ENCODE data around the gene CHD1L.
"Not testable (repeated sequence)": the region's sequence is repeated elsewhere in the genome, so short reads cannot be mapped to it uniquely, and the experiment has no call there.

CHD1L gene

GRCh38 chr1:147242449-147243227 is at the start of gene CHD1L:
Gene CHD1L, plus strand, starts transcription at chr1:147242684. Its CDS starts 20 bp downstream, at chr1:147242704.
- DNase-seq, result peak; percentile 83 to 95

DNA sequence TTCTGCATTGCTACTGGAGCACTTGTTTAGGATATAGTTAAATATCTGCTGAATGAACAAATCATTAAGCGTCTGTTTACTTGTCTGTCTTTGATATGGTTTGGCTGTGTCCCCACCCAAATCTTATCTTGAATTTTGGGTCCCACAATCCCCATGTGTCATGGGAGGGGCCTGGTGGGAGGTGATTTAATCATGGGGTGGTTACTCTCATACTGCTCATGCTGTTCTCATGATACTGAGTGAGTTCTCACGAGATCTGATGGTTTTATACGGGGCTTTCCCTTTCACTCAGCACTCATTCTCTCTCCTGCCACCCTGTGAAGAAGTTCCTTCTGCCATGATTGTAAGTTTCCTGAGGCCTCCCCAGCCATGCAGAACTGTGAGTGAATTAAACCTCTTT is 45.2 kb upstream of the CHD1L start:
- not testable (repeated sequence) for DNase-seq

GRCh38 chr1:147201276-147201675 is 41.2 kb upstream of the CHD1L start:
- no peak for DNase-seq

GRCh38 chr1:147201786-147202185 is 40.7 kb upstream of the CHD1L start:
- DNase-seq, result no peak

GRCh38 chr1:147202576-147202975 is 39.9 kb upstream of the CHD1L start:
- DNase-seq, result no peak

DNA sequence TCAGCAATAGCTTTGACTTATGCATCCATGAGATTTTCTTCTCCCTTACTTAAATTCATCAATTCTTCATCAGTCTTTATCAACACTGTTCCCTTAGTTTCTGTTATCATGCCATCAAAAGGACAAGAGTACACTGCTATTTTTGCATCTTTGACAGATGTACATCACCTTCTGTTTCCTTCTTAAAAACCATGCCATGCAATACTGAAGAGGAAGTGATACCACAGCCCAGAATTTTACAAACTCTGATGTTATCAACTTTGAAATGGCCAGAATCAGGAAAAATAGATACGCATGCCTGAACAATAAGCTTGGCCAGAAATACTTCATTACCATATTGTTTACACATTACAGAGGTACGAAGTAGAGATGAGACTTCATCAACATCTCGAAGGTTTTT is 38.4 kb upstream of the CHD1L start:
- no peak for DNase-seq

- DNase-seq, result no peak
These were observed 35.3 kb upstream of the CHD1L start for GRCh38 chr1:147207192-147207591.

GRCh38 chr1:147208619-147209018 is 33.9 kb upstream of the CHD1L start:
- no peak for DNase-seq

DNA sequence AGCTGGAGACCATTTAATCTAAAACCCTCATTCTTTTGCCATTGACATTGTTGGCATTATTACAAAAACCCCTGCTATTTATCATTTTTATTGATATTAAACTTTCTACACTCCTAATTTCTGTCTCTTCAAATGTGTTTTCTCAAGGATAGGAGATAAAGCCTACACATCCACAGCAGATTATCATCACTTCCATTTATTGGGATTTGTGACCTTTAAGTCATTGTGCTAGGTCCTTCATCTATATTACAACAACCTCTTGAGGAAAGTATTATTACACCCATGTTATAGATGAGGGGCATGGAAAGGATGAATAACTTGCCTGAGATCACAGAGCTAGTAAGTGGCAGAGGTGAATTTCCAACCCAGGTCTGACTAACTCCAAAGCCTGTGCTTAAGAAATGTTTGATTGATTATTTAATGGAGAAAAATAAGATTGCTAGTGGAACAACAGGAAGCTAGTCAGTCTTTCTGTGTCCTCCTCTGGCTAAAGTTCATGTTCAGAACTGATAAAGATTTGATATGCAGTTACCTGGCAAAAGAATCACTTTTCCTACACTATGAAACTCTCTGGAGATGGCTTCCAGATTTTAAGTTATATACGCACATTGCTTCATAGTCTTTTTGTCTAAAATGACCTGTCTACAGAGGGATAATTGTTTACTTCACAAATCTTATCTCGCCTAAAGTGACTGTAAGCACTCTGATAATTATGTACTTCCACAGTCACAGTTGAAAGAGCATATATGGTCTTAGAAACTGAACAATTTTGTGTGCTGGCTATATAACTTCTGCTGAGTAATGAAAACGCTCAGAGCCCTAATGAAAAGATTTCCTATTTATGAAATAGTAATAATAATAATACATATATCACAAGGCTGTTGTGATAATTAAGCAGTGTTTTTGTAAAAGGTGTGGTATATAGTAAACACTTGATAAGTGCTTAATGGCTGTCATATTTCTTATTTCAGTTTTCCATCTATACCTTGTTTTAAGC is 32.4 kb upstream of the CHD1L start:
- DNase-seq, result no peak

GRCh38 chr1:147210987-147211386 is 31.5 kb upstream of the CHD1L start:
- no peak for DNase-seq

GRCh38 chr1:147211577-147211976 is 30.9 kb upstream of the CHD1L start:
- DNase-seq, result no peak

DNA sequence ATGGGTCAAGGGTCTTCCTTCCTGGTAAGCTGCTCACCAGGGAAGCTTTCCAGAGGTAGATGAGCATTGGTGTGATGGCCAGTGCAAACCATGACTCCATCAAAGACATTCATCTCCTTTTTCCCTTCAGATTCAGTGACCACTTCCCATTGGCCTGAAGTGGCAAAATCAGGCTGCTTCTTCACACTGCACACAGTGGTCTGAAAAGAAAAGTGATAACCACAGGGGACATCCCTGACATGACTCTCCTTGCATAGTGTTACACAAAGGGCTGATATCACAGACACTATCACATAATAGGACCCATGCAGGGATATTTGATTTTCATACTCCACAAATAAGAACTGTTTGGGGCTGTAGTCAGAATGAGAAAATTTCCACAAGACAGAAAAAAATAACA is 29.2 kb upstream of the CHD1L start:
- DNase-seq, result no peak

DNA sequence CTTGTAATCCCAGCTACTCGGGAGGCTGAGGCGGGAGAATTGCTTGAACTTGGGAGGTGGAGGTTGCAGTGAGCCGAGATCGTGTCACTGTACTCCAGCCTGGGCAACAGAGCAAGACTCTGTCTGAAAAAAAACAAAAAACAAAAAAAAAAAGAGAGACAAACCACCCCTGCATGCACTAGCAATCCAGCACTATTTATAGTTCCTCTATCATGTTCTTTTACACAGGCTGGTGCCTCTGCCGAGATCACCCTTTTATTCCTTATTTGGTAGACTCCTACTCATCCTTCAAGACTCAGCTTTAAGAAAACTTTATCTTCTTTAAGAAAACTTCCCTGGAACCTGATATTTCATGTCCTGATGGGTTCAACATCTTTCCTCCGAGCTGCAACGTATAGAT is 28.2 kb upstream of the CHD1L start:
- DNase-seq, result no peak

DNA sequence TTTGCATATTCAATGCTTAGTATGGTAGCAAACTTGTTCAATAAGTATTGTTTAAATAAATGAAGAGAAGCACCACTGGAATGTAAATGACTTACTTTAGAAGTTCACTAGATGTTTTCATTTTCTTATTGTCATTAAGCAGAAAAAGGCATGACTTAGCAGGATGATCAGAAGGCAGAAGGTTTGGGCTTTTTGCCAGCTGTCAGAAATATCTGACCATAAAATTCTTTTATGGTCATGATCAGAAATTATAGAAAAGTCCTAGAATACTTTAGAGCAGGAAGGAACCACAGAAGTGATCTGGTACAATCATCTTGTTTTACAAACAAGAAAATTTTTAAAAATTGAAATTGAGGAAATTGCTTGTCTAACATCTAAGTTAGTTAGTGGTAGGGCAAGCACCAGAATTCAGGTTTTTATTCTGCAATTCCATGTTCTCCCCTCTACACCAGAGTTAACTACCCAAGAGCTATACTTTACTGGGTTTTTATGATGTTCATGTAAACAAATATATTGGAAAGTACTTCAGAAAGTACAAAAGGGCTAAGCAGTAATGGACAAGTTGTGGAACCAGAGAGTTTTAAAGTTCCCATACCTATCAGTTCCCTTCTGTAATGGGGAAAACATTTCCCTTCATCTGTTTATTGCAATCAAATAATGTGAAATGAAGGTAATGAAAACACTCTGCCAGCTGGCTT is 27.5 kb upstream of the CHD1L start:
- no peak for DNase-seq

DNA sequence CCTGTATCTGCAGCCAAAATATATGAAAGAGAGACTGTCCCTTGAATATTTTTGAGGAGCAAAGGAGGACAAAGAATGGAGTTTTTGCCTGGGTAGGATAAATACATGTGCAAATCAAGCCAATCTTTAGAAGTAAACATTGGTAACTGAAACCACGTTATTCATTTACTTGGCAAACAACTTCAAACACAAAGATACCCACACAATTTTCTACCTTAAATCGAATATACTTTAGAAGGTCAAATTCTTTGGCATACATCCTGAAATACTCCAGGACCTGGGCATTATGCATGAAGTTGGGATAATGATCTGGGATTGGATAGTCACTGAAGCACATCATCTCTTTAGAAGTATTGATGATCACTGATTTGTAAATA is 27.0 kb upstream of the CHD1L start:
- DNase-seq, result no peak

GRCh38 chr1:147216124-147216523 is 26.4 kb upstream of the CHD1L start:
- no peak for DNase-seq

DNA sequence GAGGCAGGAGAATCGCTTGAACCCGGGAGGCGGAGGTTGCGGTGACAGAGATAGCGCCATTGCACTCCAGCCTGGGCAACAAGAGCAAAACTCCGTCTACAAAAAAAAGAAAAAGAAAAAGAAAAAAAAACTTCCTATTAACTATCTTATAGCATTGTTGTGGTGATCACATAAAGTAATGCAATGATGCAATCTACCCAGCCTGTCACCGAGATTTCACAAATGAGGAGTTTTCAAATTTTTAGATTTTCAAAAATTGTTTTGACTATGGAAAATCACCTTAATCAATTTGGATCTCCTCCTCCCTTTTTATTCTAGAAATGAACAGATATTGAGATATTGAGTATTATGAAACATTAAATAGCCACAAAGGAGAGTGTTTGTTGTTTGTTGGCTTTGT is 25.3 kb upstream of the CHD1L start:
- DNase-seq, result no peak

- DNase-seq, result no peak
These were observed 23.9 kb upstream of the CHD1L start for GRCh38 chr1:147218606-147219005.

DNA sequence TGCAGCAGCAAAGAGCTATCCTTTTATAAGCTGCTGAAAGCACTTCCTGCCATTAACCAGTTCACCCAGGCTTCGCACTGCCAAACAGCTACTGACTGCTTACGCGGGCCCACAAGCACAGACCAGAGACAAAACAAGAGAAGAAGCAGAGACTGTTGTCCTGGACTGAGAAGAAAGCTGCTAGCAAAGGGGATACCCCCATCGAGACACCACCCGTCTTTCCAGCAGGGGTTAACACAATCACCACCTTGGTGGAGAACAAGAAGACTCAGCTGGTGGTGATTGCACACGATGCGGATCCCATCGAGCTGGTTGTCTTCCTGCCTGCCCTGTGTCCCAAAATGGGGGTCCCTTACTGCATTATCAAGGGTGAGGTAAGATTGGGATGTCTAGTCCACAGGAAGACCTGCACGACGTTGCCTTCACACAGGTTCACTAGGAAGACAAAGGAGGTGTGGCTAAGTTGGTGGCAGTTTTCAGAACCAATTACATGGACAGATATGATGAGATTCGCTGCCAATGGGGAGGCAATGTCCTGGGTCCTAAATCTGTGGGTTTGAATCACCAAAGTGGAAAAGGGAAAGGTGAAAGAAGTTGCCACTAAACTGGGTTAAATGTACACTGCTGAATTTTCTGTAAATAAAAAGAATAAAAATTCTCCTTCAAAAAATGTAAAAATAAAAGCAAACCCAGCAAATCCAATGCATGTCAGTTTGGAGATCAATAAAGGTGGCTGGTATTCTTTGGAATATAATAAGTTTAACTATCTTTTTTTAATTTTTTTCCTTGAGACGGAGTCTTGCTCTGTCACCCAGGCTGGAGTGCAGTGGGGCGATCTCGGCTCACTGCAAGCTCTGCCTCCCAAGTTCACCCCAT is 18.5 kb upstream of the CHD1L start:
- no peak for DNase-seq

- DNase-seq, result no peak
These were observed 17.2 kb upstream of the CHD1L start, which contains the start of gene FMO5 for GRCh38 chr1:147225193-147225730. Gene FMO5, minus strand, starts transcription at chr1:147225339. Its CDS starts 310 bp downstream, at chr1:147225029.

DNA sequence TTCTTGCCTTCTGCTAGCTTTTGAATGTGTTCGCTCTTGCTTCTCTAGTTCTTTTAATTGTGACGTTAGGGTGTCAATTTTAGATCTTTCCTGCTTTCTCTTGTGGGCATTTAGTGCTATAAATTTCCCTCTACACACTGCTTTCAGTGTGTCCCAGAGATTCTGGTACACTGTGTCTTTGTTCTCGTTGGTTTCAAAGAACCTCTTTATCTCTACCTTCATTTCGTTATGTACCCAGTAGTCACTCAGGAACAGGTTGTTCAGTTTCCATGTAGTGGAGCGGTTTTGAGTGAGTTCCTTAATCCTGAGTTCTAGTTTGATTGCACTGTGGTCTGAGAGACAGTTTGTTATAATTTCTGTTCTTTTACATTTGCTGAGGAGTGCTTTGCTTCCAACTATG is 11.5 kb upstream of the CHD1L start:
- DNase-seq, result not testable (repeated sequence)

GRCh38 chr1:147233903-147234302 is 8.6 kb upstream of the CHD1L start:
- not testable (repeated sequence) for DNase-seq

Measured in NCI-H1930 (cell line).